K562 (cell line): ENCODE results near the gene CHST15. TPM values are rescaled to one million over a fixed set of nuclear protein-coding genes. Genes with fewer than 3 reads are reported as not detected.

Experiments
- ATAC-seq: fragments of 200-7000 bp; cut with Tn5 transposase; 3 replicates; pipeline ENCODE4 v1.9.1; 2020; ENCODE audit warnings: moderate library complexity
- BruUV-seq: library from RNA; stranded (reverse); fragments of 400-500 nt; replicated peaks from 2 replicates; lab custom pipeline; 2021; lab: Mats Ljungman, UMichigan
- CTCF ChIA-PET: fragments of 300-600 bp; formaldehyde crosslinking; extraction: SDS; loops from one replicate; lab custom pipeline; 2021; ENCODE audit warnings: low intra/inter-chr PET ratio; lab: Yijun Ruan, JAX
- POLR2A ChIA-PET: fragments of 300-600, 350-650 bp; sonication (Branson Sonifier 250); formaldehyde crosslinking; extraction: SDS; loops from one replicate; lab custom pipeline; 2021; ENCODE audit warnings: antibody characterized with exemption, inconsistent platforms; lab: Yijun Ruan, JAX
- DNase-seq, 4 experiments: peaks; one replicate each; pipeline versions ENCODE4 v3.0.0 to v3.0.0-alpha.2; 2011 to 2018; ENCODE audit warnings: low spot score in 3 of 4, mixed read lengths in 3 of 4; ENCODE audit errors: extremely low read depth in 1 of 4
- FAIRE-seq: peaks from 2 replicates; lab custom pipeline; 2011; peaks lifted over from hg19 to GRCh38; lab: Jason Lieb, UNC
- H2AFZ ChIP-seq: 2 replicates; pipeline ENCODE4 v1.6.0; 2011; ENCODE audit warnings: low read depth, low read length, control low read depth, inconsistent platforms
- H3K27ac ChIP-seq: fragments of 200-600 bp; 3 replicates; pipeline ENCODE4 v1.8.0; 2011; ENCODE audit warnings: low read depth, mild to moderate bottlenecking, control low read depth, inconsistent platforms, low read length, moderate library complexity, mixed read lengths; ENCODE audit errors: extremely low read depth
- H3K27me3 ChIP-seq, 2 experiments: fragments of 300-600 bp in 1 of 2; 2 replicates in 1 of 2; 3 replicates in 1 of 2; pipeline versions ENCODE4 v1.6.0 to v1.8.0; 2011; ENCODE audit warnings: inconsistent platforms in 2 of 2, low read length in 2 of 2, mild to moderate bottlenecking in 1 of 2, mixed read lengths in 1 of 2, moderate library complexity in 1 of 2; ENCODE audit not compliant: control insufficient read depth in 2 of 2, insufficient read depth in 2 of 2
- H3K36me3 ChIP-seq: fragments of 300-600 bp; 3 replicates; pipeline ENCODE4 v1.8.0; 2011; ENCODE audit warnings: mild to moderate bottlenecking, low read length, inconsistent platforms; ENCODE audit not compliant: control insufficient read depth, insufficient read depth
- H3K4me1 ChIP-seq, 2 experiments: fragments of 200-600 bp in 1 of 2; replicated peaks in 1 of 2; 2 replicates in 1 of 2; 3 replicates in 1 of 2; pipeline versions ENCODE4 v1.5.1 to v1.8.0; 2011; ENCODE audit warnings: inconsistent platforms in 2 of 2, low read length in 2 of 2, mild to moderate bottlenecking in 1 of 2, mixed read lengths in 1 of 2, moderate library complexity in 1 of 2; ENCODE audit not compliant: control insufficient read depth in 2 of 2, insufficient read depth in 2 of 2
- H3K4me2 ChIP-seq: 2 replicates; pipeline ENCODE4 v1.6.1; 2011; ENCODE audit warnings: low read length, control low read depth, inconsistent platforms, mixed read lengths; ENCODE audit not compliant: insufficient read depth
- H3K4me3 ChIP-seq: fragments of 200-600 bp; sonication (generic), shearing (Covaris generic); 2 replicates; pipeline ENCODE4 v1.5.1; 2016; ENCODE audit warnings: control low read depth, inconsistent platforms
- H3K79me2 ChIP-seq: fragments of 200-600 bp; 3 replicates; pipeline ENCODE4 v1.8.0; 2011; ENCODE audit warnings: low read length, inconsistent platforms; ENCODE audit not compliant: control insufficient read depth, insufficient read depth
- H3K9ac ChIP-seq, 2 experiments: 2 replicates each; pipeline versions ENCODE4 v1.6.0 to v1.6.1; 2011; ENCODE audit warnings: low read depth in 2 of 2, low read length in 2 of 2, control low read depth in 1 of 2, inconsistent platforms in 1 of 2, mild to moderate bottlenecking in 1 of 2, mixed read lengths in 1 of 2; ENCODE audit not compliant: insufficient read depth in 1 of 2
- H3K9me1 ChIP-seq: one replicate; pipeline ENCODE4 v1.6.0; 2011; ENCODE audit warnings: inconsistent platforms, mild to moderate bottlenecking, low read length, moderate library complexity; ENCODE audit not compliant: control insufficient read depth, insufficient read depth
- H3K9me3 ChIP-seq: replicated peaks from 2 replicates; pipeline ENCODE4 v1.5.1; 2011; ENCODE audit warnings: low read depth, low read length, inconsistent platforms; ENCODE audit not compliant: control insufficient read depth, insufficient read depth
- H4K20me1 ChIP-seq: replicated peaks from 2 replicates; pipeline ENCODE4 v1.6.1; 2011; ENCODE audit warnings: low read length, inconsistent platforms, mixed read lengths; ENCODE audit not compliant: control insufficient read depth, insufficient read depth
- C11orf30 ChIP-seq: fragments of 450-650 bp; IDR thresholded peaks from 2 replicates; pipeline ENCODE4 v1.6.1; 2016; ENCODE audit warnings: low read depth, mild to moderate bottlenecking
- ELK3 ChIP-seq: fragments of 450-650 bp; formaldehyde crosslinking; IDR thresholded peaks from 2 replicates; pipeline ENCODE4 v1.4.0; 2020; ENCODE audit warnings: mild to moderate bottlenecking
- GABPB1 ChIP-seq: sonication (generic); formaldehyde crosslinking; IDR thresholded peaks from 2 replicates; pipeline ENCODE4 v1.8.0; 2022; ENCODE audit warnings: mild to moderate bottlenecking, missing genetic modification reagents
- HOXB6 ChIP-seq: fragments of 250-450 bp; sonication (Bioruptor Pico); IDR thresholded peaks from 2 replicates; pipeline ENCODE4 v1.5.1; 2022; ENCODE audit warnings: mild to moderate bottlenecking, borderline replicate concordance
- NFE2L1 ChIP-seq: fragments of 450-650 bp; IDR thresholded peaks from 2 replicates; pipeline ENCODE4 v1.6.1; 2016; ENCODE audit warnings: missing genetic modification characterization, low read depth, mild to moderate bottlenecking, missing compliant biosample characterization, moderate library complexity, borderline replicate concordance
- SNIP1 ChIP-seq: fragments of 450-650 bp; IDR thresholded peaks from 2 replicates; pipeline ENCODE4 v1.7.1; 2017; ENCODE audit warnings: low read depth, mild to moderate bottlenecking
- SNRNP70 ChIP-seq: fragments of 200-400 bp; formaldehyde crosslinking; optimal IDR thresholded peaks from 2 replicates; pipeline ENCODE3; 2017; ENCODE audit warnings: low read depth, low read length
- SRSF7 ChIP-seq: fragments of 200-400 bp; formaldehyde crosslinking; optimal IDR thresholded peaks from 2 replicates; pipeline ENCODE3; 2017; ENCODE audit warnings: mild to moderate bottlenecking, low read depth, low read length
- STAT5B ChIP-seq: fragments of 250-450 bp; sonication (Bioruptor Pico); IDR thresholded peaks from 2 replicates; pipeline ENCODE4 v1.8.0; 2021; ENCODE audit warnings: mild to moderate bottlenecking, inconsistent platforms
- TEAD1 ChIP-seq, 2 experiments: fragments of 450-650 bp in 1 of 2; sonication (generic) in 1 of 2; formaldehyde crosslinking; IDR thresholded peaks; 2 replicates each; pipeline versions ENCODE4 v1.4.0 to v1.8.0; 2020 to 2022; ENCODE audit warnings: mild to moderate bottlenecking in 2 of 2, missing genetic modification reagents in 1 of 2
- TEAD2 ChIP-seq: fragments of 450-650 bp; IDR thresholded peaks from 2 replicates; pipeline ENCODE4 v1.6.1; 2016; ENCODE audit warnings: missing genetic modification characterization, control low read depth, missing compliant biosample characterization
- THAP12 ChIP-seq: fragments of 250-450 bp; sonication (Bioruptor Pico); IDR thresholded peaks from 2 replicates; pipeline ENCODE4 v1.9.0; 2021; ENCODE audit warnings: mild to moderate bottlenecking, inconsistent platforms
- TSC22D4 ChIP-seq: fragments of 450-650 bp; IDR thresholded peaks from 2 replicates; pipeline ENCODE4 v1.6.1; 2016; ENCODE audit warnings: missing genetic modification characterization, missing biosample characterization, control low read depth
- USF1 ChIP-seq: sonication (generic); formaldehyde crosslinking; IDR thresholded peaks from 2 replicates; pipeline ENCODE4 v1.9.0; 2022; ENCODE audit warnings: mild to moderate bottlenecking, missing genetic modification reagents
- ZBED1 ChIP-seq: IDR thresholded peaks from 2 replicates; pipeline ENCODE4 v1.6.1; 2014
- ZFP91 ChIP-seq: sonication (generic); formaldehyde crosslinking; IDR thresholded peaks from 2 replicates; pipeline ENCODE4 v1.8.0; 2022; ENCODE audit warnings: mild to moderate bottlenecking, missing genetic modification reagents
- ZNF445 ChIP-seq: fragments of 250-450 bp; sonication (Bioruptor Pico); IDR thresholded peaks from 2 replicates; pipeline ENCODE4 v1.4.0; 2020; ENCODE audit warnings: low read depth, mild to moderate bottlenecking, moderate library complexity
- ZNF583 ChIP-seq: fragments of 250-450 bp; sonication (Bioruptor Pico); IDR thresholded peaks from 2 replicates; pipeline ENCODE4 v1.4.0; 2020
- WGBS: fragments of 100-300 bp; shearing (Covaris generic); methylation state at CpG from one replicate; pipeline ENCODE4 v1.1.6; 2016; ENCODE audit warnings: low coverage, mixed read lengths; ENCODE audit not compliant: insufficient coverage; ENCODE audit errors: missing lambda C conversion rate; 5-methylcytosine and 5-hydroxymethylcytosine counted together
- in situ Hi-C: fragments of 300-500 bp; cut with MboI; formaldehyde crosslinking; loops from 4 replicates; pipeline ENCODE4 v1.15.0; 2018; ENCODE audit warnings: inconsistent platforms, mixed read lengths
- intact Hi-C: fragments of 100-400 bp; cut with micrococcal nuclease; formaldehyde crosslinking; loops from 2 replicates; pipeline ENCODE4 v1.14.2; 2022
- polyA plus RNA-seq, 8 experiments: library from polyadenylated mRNA; depleted of rRNA in 4 of 8; stranded (reverse) in 5 of 8; unstranded in 3 of 8; fragments of >200 nt; fragmentation: Nextera tagmentation in 2 of 8; fragmentation: Illumina TruSeq in 1 of 8; extraction: Ambion mirVana in 2 of 8; extraction: Trizol in 1 of 8; gene quantifications; 2 replicates each; pipeline versions ENCODE4 v1.2.1 to v1.2.3, GENCODE V29; 2011 to 2014; ENCODE audit warnings: inconsistent platforms in 1 of 8, missing spikeins in 1 of 8
- total RNA-seq, 7 experiments: library from RNA; depleted of rRNA in 6 of 7; stranded (reverse); fragments of >200 nt in 6 of 7; fragmentation: Illumina TruSeq in 2 of 7; extraction: Trizol in 2 of 7; gene quantifications; 2 replicates each; pipeline versions ENCODE4 v1.2.1 to v1.2.3, GENCODE V29; 2011 to 2021; ENCODE audit warnings: low replicate concordance in 1 of 7

The CHST15 gene
- total and polyA plus RNA-seq, 9 of the 15 experiments (the other 6 are each of a cell fraction or from before 2014, with no cell fraction given) = 0.04 to 0.16 (median 0.08) TPM

- Histone ChIP-seq H3K4me1 (no peaks in the 10 kb centered on the region; a peak in 1 of 5 replicates), H3K9ac (no peak overlapping the region), H3K9me1 (no peaks in the 10 kb centered on the region), H3K4me2 (no peak overlapping the region), H4K20me1 (no peaks in the 10 kb centered on the region), H3K4me3 (no peak overlapping the region), H3K9me3 (no peaks in the 10 kb centered on the region), H2AFZ (no peak overlapping the region), H3K27me3 (peaks cover 0 to 4% of the 10 kb centered on the region in 2 experiments; a peak in 1 of 5 replicates), H3K79me2 (no peaks in the 10 kb centered on the region), H3K27ac (no peak overlapping the region), H3K36me3 (no peaks in the 10 kb centered on the region)
- intact Hi-C loops (no loop called here), in situ Hi-C loops (no loop called here)
- FAIRE-seq (no peak), DNase-seq (no peak), ATAC-seq (no peak)
- WGBS = 0% methylated on average over 2 of the region's 4 CpGs
- BruUV-seq = no TSS peak
- CTCF ChIA-PET = no interaction called here
- POLR2A ChIA-PET = no interaction called here
- no peak for TF ChIP-seq ZNF583 (CRISPR knock-in tag)
- no peak for TF ChIP-seq SRSF7
- TF ChIP-seq TEAD1 (CRISPR knock-in tag; IDR thresholded peaks at IDR 0.05) = no peak
- no peak for TF ChIP-seq TEAD2 (tag)
- TF ChIP-seq SNIP1 = no peak
- TF ChIP-seq HOXB6 = no peak
- no peak for TF ChIP-seq THAP12 (CRISPR knock-in tag)
- no peak for TF ChIP-seq ZBED1
- TF ChIP-seq SNRNP70 = no peak
- no peak for TF ChIP-seq ZNF445 (CRISPR knock-in tag)
- TF ChIP-seq NFE2L1 (tag) = no peak
- TF ChIP-seq TSC22D4 (tag) = no peak
- no peak for TF ChIP-seq STAT5B (CRISPR knock-in tag)
- TF ChIP-seq ELK3 (CRISPR knock-in tag) = no peak
- TF ChIP-seq C11orf30 = no peak
- no peak for TF ChIP-seq GABPB1
- TF ChIP-seq ZFP91 (CRISPR knock-in tag) = no peak
- no peak for TF ChIP-seq USF1 (CRISPR knock-in tag)
Observed at GRCh38 chr10:124119216-124119615, 25.8 kb upstream of the CHST15 start.
